SU-DHL-6 (cell line): Measurements from ENCODE around the gene RBFOX1.

Experiments
- EZH2phosphoT487 ChIP-seq: fragments of 200-600 bp; sonication (generic), shearing (Covaris generic); conservative IDR thresholded peaks from 2 replicates; pipeline ENCODE4 v1.6.1; 2018; ENCODE audit warnings: mild to moderate bottlenecking, antibody characterized with exemption, low read length, moderate library complexity, mixed read lengths
- TF ChIP-seq, protein P1 (sequence below): fragments of 200-600 bp; sonication (generic); IDR thresholded peaks from one replicate; pipeline ENCODE4 v1.5.1; 2017; ENCODE audit warnings: antibody characterized with exemption, mild to moderate bottlenecking, low read length, moderate library complexity; ENCODE audit not compliant: insufficient read depth, poor library complexity, severe bottlenecking

- TF ChIP-seq, protein P1, sequence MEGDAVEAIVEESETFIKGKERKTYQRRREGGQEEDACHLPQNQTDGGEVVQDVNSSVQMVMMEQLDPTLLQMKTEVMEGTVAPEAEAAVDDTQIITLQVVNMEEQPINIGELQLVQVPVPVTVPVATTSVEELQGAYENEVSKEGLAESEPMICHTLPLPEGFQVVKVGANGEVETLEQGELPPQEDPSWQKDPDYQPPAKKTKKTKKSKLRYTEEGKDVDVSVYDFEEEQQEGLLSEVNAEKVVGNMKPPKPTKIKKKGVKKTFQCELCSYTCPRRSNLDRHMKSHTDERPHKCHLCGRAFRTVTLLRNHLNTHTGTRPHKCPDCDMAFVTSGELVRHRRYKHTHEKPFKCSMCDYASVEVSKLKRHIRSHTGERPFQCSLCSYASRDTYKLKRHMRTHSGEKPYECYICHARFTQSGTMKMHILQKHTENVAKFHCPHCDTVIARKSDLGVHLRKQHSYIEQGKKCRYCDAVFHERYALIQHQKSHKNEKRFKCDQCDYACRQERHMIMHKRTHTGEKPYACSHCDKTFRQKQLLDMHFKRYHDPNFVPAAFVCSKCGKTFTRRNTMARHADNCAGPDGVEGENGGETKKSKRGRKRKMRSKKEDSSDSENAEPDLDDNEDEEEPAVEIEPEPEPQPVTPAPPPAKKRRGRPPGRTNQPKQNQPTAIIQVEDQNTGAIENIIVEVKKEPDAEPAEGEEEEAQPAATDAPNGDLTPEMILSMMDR, result no peak
- no peak for TF ChIP-seq EZH2phosphoT487
Measured at GRCh38 chr16:7705885-7706284, 373.2 kb downstream of the RBFOX1 start.
